Activated naive CD8-positive, alpha-beta T cell treated with anti-CD3 and anti-CD28 coated beads, Interleukin-2, amount 10 ng/mL, durations not matched to agents 7 days and 5 days (primary cell): ENCODE data around the gene C1QTNF8. TPM values are rescaled to one million over a fixed set of nuclear protein-coding genes. Genes with fewer than 3 reads are reported as not detected.

Experiments
- ATAC-seq: fragments of 150-1000 bp; cut with Tn5 transposase; one replicate; pipeline ENCODE4 v1.10.0; 2021; ENCODE audit warnings: low read depth, moderate library complexity
- POLR2A ChIA-PET: fragments of 350-600 bp; sonication (Branson Sonifier 250); formaldehyde crosslinking; loops from one replicate; lab custom pipeline; 2021; ENCODE audit warnings: antibody characterized with exemption; lab: Charles Lee
- DNase-seq: peaks from one replicate; pipeline ENCODE4 v3.0.0; 2021
- H3K27ac Mint-ChIP-seq: one replicate; pipeline ENCODE4 v1.8.0; 2022; ENCODE audit warnings: mild to moderate bottlenecking, mixed read lengths
- H3K27me3 Mint-ChIP-seq: one replicate; pipeline ENCODE4 v1.8.0; 2022; ENCODE audit warnings: mild to moderate bottlenecking, moderate library complexity, mixed read lengths
- H3K36me3 Mint-ChIP-seq: one replicate; pipeline ENCODE4 v1.8.0; 2021; ENCODE audit warnings: mild to moderate bottlenecking, mixed read lengths
- H3K4me1 Mint-ChIP-seq: one replicate; pipeline ENCODE4 v1.8.0; 2021; ENCODE audit warnings: mixed read lengths
- H3K4me3 Mint-ChIP-seq: one replicate; pipeline ENCODE4 v1.8.0; 2022; ENCODE audit warnings: mild to moderate bottlenecking, moderate library complexity, mixed read lengths
- H3K9me3 Mint-ChIP-seq: one replicate; pipeline ENCODE4 v1.8.0; 2021; ENCODE audit warnings: mixed read lengths
- total RNA-seq, 2 experiments: library from RNA; stranded (reverse); gene quantifications; one replicate each; pipeline ENCODE4 v1.2.3, GENCODE V29; 2021

C1QTNF8 gene
- total RNA-seq, 2 experiments from 2014 or later: not detected

GRCh38 chr16:1123525-1124230 is 27.6 kb upstream of the C1QTNF8 start:
- no peaks in the 10 kb centered on the region for H3K36me3 Mint-ChIP-seq
- H3K27me3 Mint-ChIP-seq: no peaks in the 10 kb centered on the region
- H3K9me3 Mint-ChIP-seq: no peaks in the 10 kb centered on the region
- POLR2A ChIA-PET: no interaction called here
- no peak overlapping the region for H3K27ac Mint-ChIP-seq
- H3K4me3 Mint-ChIP-seq: no peak overlapping the region
- DNase-seq: no peak
- H3K4me1 Mint-ChIP-seq: no peaks in the 10 kb centered on the region
- ATAC-seq: no peak

GRCh38 chr16:1122398-1122765 is 26.3 kb upstream of the C1QTNF8 start:
- H3K9me3 Mint-ChIP-seq: no peaks in the 10 kb centered on the region
- no peak for DNase-seq
- no peak overlapping the region for H3K4me3 Mint-ChIP-seq
- ATAC-seq: no peak
- POLR2A ChIA-PET: no interaction called here
- no peaks in the 10 kb centered on the region for H3K4me1 Mint-ChIP-seq
- H3K27me3 Mint-ChIP-seq: no peaks in the 10 kb centered on the region
- H3K36me3 Mint-ChIP-seq: no peaks in the 10 kb centered on the region
- no peak overlapping the region for H3K27ac Mint-ChIP-seq

DNA sequence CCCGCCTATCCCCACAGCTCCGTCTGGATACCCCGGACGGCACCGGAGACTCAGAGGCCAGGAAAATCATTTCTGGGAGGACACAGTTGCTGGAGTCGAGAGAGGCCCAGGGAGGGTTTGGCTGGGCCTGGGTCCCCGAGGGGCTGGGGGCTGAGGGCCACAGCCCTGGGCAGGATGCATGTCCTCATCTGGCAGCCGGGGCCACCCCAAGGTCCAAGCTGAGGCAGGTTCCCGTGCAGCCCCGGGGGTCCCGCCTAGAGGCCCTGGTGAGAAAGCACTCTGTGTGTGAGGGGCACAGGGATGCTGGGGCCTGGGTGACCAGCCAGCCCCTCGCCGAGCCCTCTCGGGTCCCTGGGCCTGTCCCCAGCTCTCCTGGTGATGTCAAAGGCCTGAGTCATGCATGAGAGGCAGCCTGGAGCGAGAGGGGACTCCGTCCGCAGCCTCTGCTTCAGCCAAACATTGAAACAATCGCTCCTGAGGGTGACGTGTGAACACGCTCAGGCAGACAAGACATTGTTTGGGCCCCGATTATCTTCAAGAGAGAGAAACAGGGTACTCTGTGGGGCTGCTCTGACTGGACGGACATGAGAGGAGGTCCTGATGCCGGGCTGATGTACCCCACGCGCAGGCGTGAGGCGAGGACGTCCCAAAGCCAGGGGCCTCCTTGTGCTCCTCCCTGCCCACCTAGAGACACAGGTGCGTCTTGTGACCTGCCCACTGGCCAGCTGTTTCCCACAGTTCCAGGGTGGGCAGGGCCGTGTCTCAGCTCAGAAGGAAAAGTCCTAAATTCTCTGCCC is 25.8 kb upstream of the C1QTNF8 start:
- ATAC-seq: no peak
- Mint-ChIP-seq H3K4me1 (no peaks in the 10 kb centered on the region), H3K36me3 (no peaks in the 10 kb centered on the region), H3K27me3 (no peaks in the 10 kb centered on the region), H3K27ac (no peak overlapping the region), H3K4me3 (no peak overlapping the region), H3K9me3 (no peaks in the 10 kb centered on the region)
- POLR2A ChIA-PET: no interaction called here
- DNase-seq: no peak

DNA sequence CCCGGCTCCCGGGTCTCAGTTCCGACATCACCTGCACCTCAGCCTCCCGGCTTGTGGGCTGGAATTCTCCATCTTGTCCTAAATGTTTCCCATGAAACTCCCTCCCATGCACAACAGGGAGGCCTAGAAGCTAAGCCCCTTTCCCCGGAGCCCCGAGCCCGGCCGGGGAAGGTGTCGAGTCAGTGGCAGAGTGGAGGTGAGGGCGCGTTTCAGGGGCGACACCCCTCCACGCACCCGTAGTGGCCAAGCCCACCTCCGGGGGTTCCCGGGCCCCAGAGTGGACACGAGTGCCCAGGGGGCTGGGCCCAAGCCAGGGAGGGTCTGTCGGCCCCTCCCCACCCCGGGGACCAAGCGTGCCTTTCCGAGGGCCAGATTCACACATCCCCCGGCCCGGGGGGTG is 25.0 kb upstream of the C1QTNF8 start:
- H3K27ac Mint-ChIP-seq: no peak overlapping the region
- H3K9me3 Mint-ChIP-seq: no peaks in the 10 kb centered on the region
- no peaks in the 10 kb centered on the region for H3K27me3 Mint-ChIP-seq
- H3K4me1 Mint-ChIP-seq: no peaks in the 10 kb centered on the region
- no peak overlapping the region for H3K4me3 Mint-ChIP-seq
- ATAC-seq: no peak
- POLR2A ChIA-PET: no interaction called here
- no peaks in the 10 kb centered on the region for H3K36me3 Mint-ChIP-seq
- DNase-seq: no peak

DNA sequence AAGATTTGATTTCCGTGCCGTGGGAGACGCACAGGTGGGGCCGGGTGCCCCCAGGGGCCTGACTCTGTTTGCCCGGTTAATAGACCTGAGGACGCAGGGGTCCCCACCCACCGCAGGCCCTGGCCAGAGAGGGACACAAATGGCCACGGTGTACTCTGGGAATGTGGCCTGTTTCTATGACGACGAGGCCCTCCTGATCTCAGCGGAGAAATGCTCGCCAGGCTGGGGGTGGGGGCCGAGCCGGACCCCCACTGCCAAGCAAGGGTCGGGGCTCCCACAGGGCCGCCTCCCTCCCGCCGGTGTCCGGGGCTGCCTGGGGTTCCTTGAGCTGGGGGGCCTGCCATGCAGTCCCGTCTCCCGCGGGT is 24.5 kb upstream of the C1QTNF8 start:
- H3K4me1 Mint-ChIP-seq: no peaks in the 10 kb centered on the region
- POLR2A ChIA-PET: no interaction called here
- H3K4me3 Mint-ChIP-seq: no peak overlapping the region
- ATAC-seq (no peak), DNase-seq (no peak)
- H3K9me3 Mint-ChIP-seq: no peaks in the 10 kb centered on the region
- no peaks in the 10 kb centered on the region for H3K27me3 Mint-ChIP-seq
- no peak overlapping the region for H3K27ac Mint-ChIP-seq
- H3K36me3 Mint-ChIP-seq: no peaks in the 10 kb centered on the region

DNA sequence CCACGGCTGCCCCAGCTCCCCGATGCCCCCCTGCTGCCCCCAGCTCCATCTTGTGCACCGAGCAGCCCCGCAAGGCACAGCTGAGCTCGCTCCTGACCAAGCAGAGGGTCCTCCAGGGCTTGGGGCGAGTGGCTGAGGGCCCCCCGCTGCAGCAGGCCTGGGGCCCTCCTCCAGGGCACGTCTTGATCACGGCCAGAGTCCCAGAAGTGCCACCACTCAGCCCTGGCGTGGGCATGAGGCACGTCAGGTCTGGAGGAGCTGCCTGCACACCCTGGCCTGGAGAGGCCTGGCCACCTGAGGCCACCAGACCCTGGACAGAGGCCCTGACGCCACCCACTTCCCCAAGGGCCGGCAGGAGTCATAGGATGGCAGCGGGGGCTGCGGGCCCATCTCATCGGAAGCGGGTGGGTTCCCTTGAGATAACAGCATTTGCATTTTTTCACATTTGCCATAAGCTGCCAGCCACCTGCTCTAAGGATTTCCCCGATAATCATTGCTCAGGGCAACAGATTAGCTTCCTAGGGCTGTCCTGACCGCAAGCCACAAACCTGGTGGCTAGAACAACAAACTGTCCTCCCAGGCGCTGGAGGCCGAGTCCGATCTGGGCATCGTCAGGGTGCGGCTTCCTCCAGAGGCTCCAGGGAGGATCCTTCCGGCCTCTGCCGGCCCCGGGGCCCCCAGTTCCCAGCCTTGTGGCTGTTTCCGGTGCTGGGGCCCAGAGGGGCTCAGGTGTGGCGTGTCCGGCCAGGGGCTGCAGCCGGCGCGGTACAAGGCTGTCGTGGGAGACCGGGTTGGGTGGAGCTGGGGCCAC is 23.9 kb upstream of the C1QTNF8 start:
- H3K27me3 Mint-ChIP-seq: no peaks in the 10 kb centered on the region
- POLR2A ChIA-PET: no interaction called here
- H3K9me3 Mint-ChIP-seq: no peaks in the 10 kb centered on the region
- no peak overlapping the region for H3K4me3 Mint-ChIP-seq
- DNase-seq (no peak), ATAC-seq (no peak)
- no peaks in the 10 kb centered on the region for H3K4me1 Mint-ChIP-seq
- no peak overlapping the region for H3K27ac Mint-ChIP-seq
- H3K36me3 Mint-ChIP-seq: no peaks in the 10 kb centered on the region

DNA sequence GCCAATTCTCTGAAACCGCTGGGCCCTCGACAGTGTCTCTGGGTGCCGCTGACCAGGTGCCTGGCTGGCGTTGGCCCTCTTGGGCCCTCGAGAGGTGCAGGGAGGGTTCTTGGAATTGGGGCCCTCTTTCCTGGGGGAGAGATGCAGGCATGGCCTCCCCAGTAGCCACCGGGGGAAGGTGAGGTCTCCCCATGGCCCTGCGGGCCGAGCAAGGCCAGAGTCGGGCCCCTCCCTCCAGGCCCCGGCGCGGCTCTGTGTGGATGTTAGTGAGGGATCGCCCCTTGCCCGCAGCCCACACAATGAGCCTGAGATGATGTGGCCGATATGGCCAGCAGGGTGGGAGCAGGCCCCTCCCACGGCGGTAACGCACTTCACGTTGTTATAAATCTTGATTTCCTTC is 23.1 kb upstream of the C1QTNF8 start:
- no peaks in the 10 kb centered on the region for H3K9me3 Mint-ChIP-seq
- H3K27ac Mint-ChIP-seq: no peak overlapping the region
- ATAC-seq (no peak), DNase-seq (no peak)
- H3K4me1 Mint-ChIP-seq: no peaks in the 10 kb centered on the region
- POLR2A ChIA-PET: no interaction called here
- no peaks in the 10 kb centered on the region for H3K36me3 Mint-ChIP-seq
- H3K4me3 Mint-ChIP-seq: no peak overlapping the region
- H3K27me3 Mint-ChIP-seq: no peaks in the 10 kb centered on the region

- H3K4me3 Mint-ChIP-seq: no peak overlapping the region
- no peaks in the 10 kb centered on the region for H3K4me1 Mint-ChIP-seq
- ATAC-seq (no peak), DNase-seq (no peak)
- POLR2A ChIA-PET: no interaction called here
- H3K36me3 Mint-ChIP-seq: no peaks in the 10 kb centered on the region
- no peak overlapping the region for H3K27ac Mint-ChIP-seq
- H3K27me3 Mint-ChIP-seq: no peaks in the 10 kb centered on the region
- no peaks in the 10 kb centered on the region for H3K9me3 Mint-ChIP-seq
These were observed 21.9 kb upstream of the C1QTNF8 start for GRCh38 chr16:1117926-1118325.

DNA sequence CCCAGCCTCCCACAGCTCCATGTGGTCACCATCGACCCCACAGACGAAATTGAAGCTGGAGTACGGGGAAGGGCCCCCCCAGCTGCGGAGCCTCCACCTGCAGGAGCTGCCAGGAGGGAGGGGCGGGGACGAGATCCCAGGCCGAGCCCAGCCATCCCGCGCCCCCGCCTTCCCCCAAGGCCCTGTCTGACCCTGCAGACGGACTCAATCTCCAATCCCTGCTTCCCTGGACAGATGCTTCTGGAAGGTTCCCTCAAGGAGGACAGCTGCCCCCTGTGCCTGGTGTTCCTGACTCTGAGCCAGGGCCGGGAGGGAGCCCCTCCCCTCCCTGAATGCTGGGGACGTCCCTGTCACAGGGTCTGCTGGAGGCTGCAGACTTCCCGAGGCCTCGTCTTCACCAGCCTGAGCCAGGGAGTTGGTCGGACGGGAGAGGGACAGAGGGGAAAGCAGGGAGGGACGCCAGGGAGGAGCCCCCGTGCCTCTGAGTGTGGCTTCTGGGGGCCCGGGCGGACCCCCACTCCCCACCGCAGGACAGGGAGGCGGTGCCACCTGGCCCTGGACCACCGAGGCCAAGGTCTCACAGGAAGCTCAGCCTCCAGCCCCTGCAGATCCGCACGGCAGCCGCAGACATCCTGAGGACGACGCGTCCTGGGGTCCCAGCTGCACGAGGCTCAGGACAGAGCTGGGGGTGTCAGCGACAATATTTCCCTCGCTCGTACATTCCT is 21.3 kb upstream of the C1QTNF8 start:
- H3K36me3 Mint-ChIP-seq: no peaks in the 10 kb centered on the region
- no peaks in the 10 kb centered on the region for H3K27me3 Mint-ChIP-seq
- H3K4me3 Mint-ChIP-seq: no peak overlapping the region
- H3K27ac Mint-ChIP-seq: no peak overlapping the region
- H3K4me1 Mint-ChIP-seq: no peaks in the 10 kb centered on the region
- no peaks in the 10 kb centered on the region for H3K9me3 Mint-ChIP-seq
- POLR2A ChIA-PET: no interaction called here
- ATAC-seq (no peak), DNase-seq (no peak)

GRCh38 chr16:1116693-1117077 is 20.6 kb upstream of the C1QTNF8 start:
- H3K27me3 Mint-ChIP-seq: no peaks in the 10 kb centered on the region
- no peaks in the 10 kb centered on the region for H3K4me1 Mint-ChIP-seq
- DNase-seq (no peak), ATAC-seq (no peak)
- no peaks in the 10 kb centered on the region for H3K9me3 Mint-ChIP-seq
- POLR2A ChIA-PET: no interaction called here
- H3K36me3 Mint-ChIP-seq: no peaks in the 10 kb centered on the region
- no peak overlapping the region for H3K4me3 Mint-ChIP-seq
- no peak overlapping the region for H3K27ac Mint-ChIP-seq

- H3K27me3 Mint-ChIP-seq: no peaks in the 10 kb centered on the region
These were observed 18.0 kb upstream of the C1QTNF8 start for GRCh38 chr16:1113889-1114526.

DNA sequence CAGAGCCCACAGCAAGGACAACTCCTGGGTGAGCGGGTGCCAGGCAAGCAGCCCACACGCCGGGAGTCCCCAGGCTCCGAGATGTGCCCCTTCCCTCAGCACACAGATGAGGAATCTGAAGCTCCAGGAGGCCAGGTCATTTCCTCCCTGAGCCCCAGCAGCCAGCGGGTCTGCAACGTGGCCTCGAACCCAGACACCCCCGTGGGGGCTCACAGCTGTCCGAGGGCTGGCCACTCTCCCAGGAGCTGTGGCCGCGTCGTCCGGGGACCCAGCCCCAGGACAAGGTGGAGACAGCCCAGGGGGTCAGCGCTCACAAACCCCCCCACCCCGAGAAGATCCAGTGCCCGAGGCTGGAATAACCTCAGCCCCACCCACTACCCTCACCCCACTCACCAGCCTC is 17.4 kb upstream of the C1QTNF8 start:
- Mint-ChIP-seq H3K9me3 (no peaks in the 10 kb centered on the region), H3K4me3 (no peak overlapping the region), H3K36me3 (no peaks in the 10 kb centered on the region), H3K27me3 (no peaks in the 10 kb centered on the region), H3K4me1 (no peaks in the 10 kb centered on the region), H3K27ac (no peak overlapping the region)
- DNase-seq (no peak), ATAC-seq (no peak)
- POLR2A ChIA-PET: no interaction called here

More at GRCh38 chr16:1113889-1114526, 18.0 kb upstream of the C1QTNF8 start:
- ATAC-seq: no peak
- Mint-ChIP-seq H3K4me1 (no peaks in the 10 kb centered on the region), H3K27ac (no peak overlapping the region), H3K36me3 (no peaks in the 10 kb centered on the region), H3K9me3 (no peaks in the 10 kb centered on the region), H3K4me3 (no peak overlapping the region)
- DNase-seq: no peak
- POLR2A ChIA-PET: no interaction called here
